ENCODE measurements around the gene NRIP1. TPM values are rescaled to one million over a fixed set of nuclear protein-coding genes. Genes with fewer than 3 reads are reported as not detected.

Gene NRIP1
- total and polyA plus RNA-seq, 9 of the 15 experiments (the other 6 are each of a cell fraction or from before 2014, with no cell fraction given) = 4.3 to 42.8 (median 19.6) TPM

DNA sequence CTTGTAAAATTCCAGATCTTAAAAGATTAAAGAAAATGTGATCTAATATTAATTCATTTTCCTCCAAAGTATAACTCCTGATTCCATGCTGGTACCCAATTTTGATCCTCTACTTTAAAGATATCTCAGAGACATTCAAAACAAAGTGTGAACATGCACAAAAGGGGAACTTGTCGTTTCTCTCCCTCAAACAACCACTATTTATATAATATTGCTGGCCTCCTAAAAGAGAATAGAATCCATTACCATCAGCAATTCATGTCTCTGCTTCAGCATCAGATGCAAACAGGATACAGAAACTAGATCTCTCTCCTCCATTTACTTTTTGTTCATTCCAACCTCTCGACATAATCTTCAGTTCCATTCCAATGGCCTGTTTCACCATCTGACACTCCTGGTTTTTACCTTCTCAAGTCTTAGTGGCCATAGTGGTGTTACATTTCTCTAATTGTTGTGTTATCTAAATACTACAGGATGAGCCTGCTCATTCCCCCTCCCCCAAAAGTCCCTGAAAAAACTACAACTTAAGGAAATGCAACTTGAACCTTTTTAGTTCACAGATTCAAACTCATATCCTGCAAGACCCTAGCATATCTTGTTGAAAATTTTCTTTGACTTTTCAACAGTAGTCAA, 4.1 kb downstream of the NRIP1 start (continued):
- no peak for TF ChIP-seq CHAMP1 (IDR thresholded peaks at IDR 0.05)
- TF ChIP-seq, protein P1, sequence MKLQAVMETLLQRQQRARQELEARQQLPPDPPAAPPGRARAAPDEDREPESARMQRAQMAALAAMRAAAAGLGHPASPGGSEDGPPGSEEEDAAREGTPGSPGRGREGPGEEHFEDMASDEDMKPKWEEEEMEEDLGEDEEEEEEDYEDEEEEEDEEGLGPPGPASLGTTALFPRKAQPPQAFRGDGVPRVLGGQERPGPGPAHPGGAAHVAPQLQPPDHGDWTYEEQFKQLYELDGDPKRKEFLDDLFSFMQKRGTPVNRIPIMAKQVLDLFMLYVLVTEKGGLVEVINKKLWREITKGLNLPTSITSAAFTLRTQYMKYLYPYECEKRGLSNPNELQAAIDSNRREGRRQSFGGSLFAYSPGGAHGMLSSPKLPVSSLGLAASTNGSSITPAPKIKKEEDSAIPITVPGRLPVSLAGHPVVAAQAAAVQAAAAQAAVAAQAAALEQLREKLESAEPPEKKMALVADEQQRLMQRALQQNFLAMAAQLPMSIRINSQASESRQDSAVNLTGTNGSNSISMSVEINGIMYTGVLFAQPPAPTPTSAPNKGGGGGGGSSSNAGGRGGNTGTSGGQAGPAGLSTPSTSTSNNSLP (IDR thresholded peaks at IDR 0.05; ENCODE audit: borderline replicate concordance, low read depth, low read length) = peak; percentile 24; the same call in 1 of the 2 replicates
- TF ChIP-seq ARID1B (IDR thresholded peaks at IDR 0.05) = peak; percentile 77
- TF ChIP-seq TCF3 (CRISPR knock-in tag; IDR thresholded peaks at IDR 0.05) = peak; percentile 55

GRCh38 chr21:15059397-15059796, 5.4 kb downstream of the NRIP1 start:
- Histone ChIP-seq H3K36me3 (ENCODE audit: control insufficient read depth, insufficient read depth, low read length) (no peaks in the 10 kb centered on the region), H3K9me3 (replicated peaks; ENCODE audit: control insufficient read depth, insufficient read depth, low read depth, low read length) (no peaks in the 10 kb centered on the region), H3K4me1 (replicated peaks in 1 of 2; ENCODE audit: control insufficient read depth in 2 of 2, insufficient read depth in 2 of 2, low read length in 2 of 2) (peaks cover 8 to 27% of the 10 kb centered on the region in 2 experiments; a peak in 4 of 5 replicates), H3K27ac (ENCODE audit: extremely low read depth, low read depth, low read length) (no peak overlapping the region), H4K20me1 (replicated peaks; ENCODE audit: control insufficient read depth, insufficient read depth, low read length) (no peaks in the 10 kb centered on the region), H3K27me3 (ENCODE audit: control insufficient read depth in 2 of 2, insufficient read depth in 2 of 2, low read length in 2 of 2) (no peaks in the 10 kb centered on the region), H3K79me2 (ENCODE audit: control insufficient read depth, insufficient read depth, low read length) (peaks cover 100% of the 10 kb centered on the region), H2AFZ (ENCODE audit: low read depth, low read length) (no peak overlapping the region), H3K9ac (ENCODE audit: insufficient read depth in 1 of 2, low read depth in 2 of 2, low read length in 2 of 2) (0 out of 4 replicates have a peak overlapping the region, but pooled peaks of 1 of the 2 experiments have one; percentile 20), H3K4me3 (no peak overlapping the region), H3K9me1 (ENCODE audit: control insufficient read depth, insufficient read depth, low read length) (no peaks in the 10 kb centered on the region), H3K4me2 (ENCODE audit: insufficient read depth, low read length) (no peak overlapping the region)
- ATAC-seq (no peak), FAIRE-seq (no peak), DNase-seq (ENCODE audit: extremely low read depth in 1 of 4, low spot score in 3 of 4) (no peak)
- in situ Hi-C loops (cut with MboI) (no loop called here), intact Hi-C loops (cut with micrococcal nuclease) (loop anchor here (2.0 kb wide), 1 partner anchor 605 kb away; no protein-coding TSS in a partner anchor)
- no TSS peak for BruUV-seq (replicated peaks)
- POLR2A ChIA-PET = interaction anchor here (0.7 to 1.5 kb wide), 3 partner anchors 13 to 536 kb away, joined by 3 to 6 read pairs (median 3); no protein-coding TSS in a partner anchor
- CTCF ChIA-PET (ENCODE audit: low intra/inter-chr PET ratio) = no interaction called here
- TF ChIP-seq ARID2 (IDR thresholded peaks at IDR 0.05) (no peak), ZKSCAN8 (CRISPR knock-in tag; IDR thresholded peaks at IDR 0.05) (no peak), PRMT5 (CRISPR knock-in tag; IDR thresholded peaks at IDR 0.05) (no peak), PTBP1 (IDR thresholded peaks at IDR 0.05; ENCODE audit: low read depth, low read length) (no peak), ZNF174 (CRISPR knock-in tag; IDR thresholded peaks at IDR 0.05) (no peak), ETS2 (tag; IDR thresholded peaks at IDR 0.05; ENCODE audit: borderline replicate concordance, poor library complexity, severe bottlenecking) (no peak), ZNF436 (CRISPR knock-in tag; IDR thresholded peaks at IDR 0.05) (no peak), DMBX1 (CRISPR knock-in tag; IDR thresholded peaks at IDR 0.05; ENCODE audit: borderline replicate concordance) (no peak), TAF1 (IDR thresholded peaks at IDR 0.05; ENCODE audit: control insufficient read depth, extremely low read depth, insufficient read depth, low read length, severe bottlenecking) (no peak)
- TF ChIP-seq, protein P2, sequence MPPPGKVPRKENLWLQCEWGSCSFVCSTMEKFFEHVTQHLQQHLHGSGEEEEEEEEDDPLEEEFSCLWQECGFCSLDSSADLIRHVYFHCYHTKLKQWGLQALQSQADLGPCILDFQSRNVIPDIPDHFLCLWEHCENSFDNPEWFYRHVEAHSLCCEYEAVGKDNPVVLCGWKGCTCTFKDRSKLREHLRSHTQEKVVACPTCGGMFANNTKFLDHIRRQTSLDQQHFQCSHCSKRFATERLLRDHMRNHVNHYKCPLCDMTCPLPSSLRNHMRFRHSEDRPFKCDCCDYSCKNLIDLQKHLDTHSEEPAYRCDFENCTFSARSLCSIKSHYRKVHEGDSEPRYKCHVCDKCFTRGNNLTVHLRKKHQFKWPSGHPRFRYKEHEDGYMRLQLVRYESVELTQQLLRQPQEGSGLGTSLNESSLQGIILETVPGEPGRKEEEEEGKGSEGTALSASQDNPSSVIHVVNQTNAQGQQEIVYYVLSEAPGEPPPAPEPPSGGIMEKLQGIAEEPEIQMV (tag; conservative IDR thresholded peaks at IDR 0.05; ENCODE audit: low read depth) = no peak

Measured in K562 (cell line).